Ectodermal cell (in vitro differentiated cells): Measurements from ENCODE around the gene SELENOT. TPM values are rescaled to one million over a fixed set of nuclear protein-coding genes. Genes with fewer than 3 reads are reported as not detected.

Experiments
- H3K27ac ChIP-seq: 2 replicates; pipeline ENCODE4 v1.7.0; 2013; ENCODE audit warnings: mild to moderate bottlenecking, low read depth, low read length; ENCODE audit not compliant: insufficient read depth, poor library complexity, severe bottlenecking
- H3K27me3 ChIP-seq: 2 replicates; pipeline ENCODE4 v1.7.0; 2013; ENCODE audit warnings: mild to moderate bottlenecking, low read length; ENCODE audit not compliant: insufficient read depth, control insufficient read depth, poor library complexity, severe bottlenecking
- H3K36me3 ChIP-seq: one replicate; pipeline ENCODE4 v1.7.0; 2013; ENCODE audit warnings: low read length; ENCODE audit not compliant: control insufficient read depth, insufficient read depth
- H3K4me1 ChIP-seq: one replicate; pipeline ENCODE4 v1.7.0; 2013; ENCODE audit warnings: low read length; ENCODE audit not compliant: control insufficient read depth, insufficient read depth
- H3K4me3 ChIP-seq: 2 replicates; pipeline ENCODE4 v1.7.0; 2013; ENCODE audit warnings: low read depth, low read length, control low read depth; ENCODE audit not compliant: insufficient read depth
- H3K9me3 ChIP-seq: 2 replicates; pipeline ENCODE4 v1.7.0; 2013; ENCODE audit warnings: mild to moderate bottlenecking, low read length, moderate library complexity; ENCODE audit not compliant: control insufficient read depth
- WGBS, 2 experiments: methylation state at CpG; one replicate each; pipeline ENCODE4 v1.1.7; 2013; ENCODE audit warnings: missing lambda C conversion rate in 2 of 2; 5-methylcytosine and 5-hydroxymethylcytosine counted together
- polyA plus RNA-seq, 4 experiments: library from polyadenylated mRNA; stranded (reverse); fragments of 50-300 nt; gene quantifications; one replicate each; pipeline ENCODE4 v1.2.3, GENCODE V29; 2013

SELENOT gene, protein sequence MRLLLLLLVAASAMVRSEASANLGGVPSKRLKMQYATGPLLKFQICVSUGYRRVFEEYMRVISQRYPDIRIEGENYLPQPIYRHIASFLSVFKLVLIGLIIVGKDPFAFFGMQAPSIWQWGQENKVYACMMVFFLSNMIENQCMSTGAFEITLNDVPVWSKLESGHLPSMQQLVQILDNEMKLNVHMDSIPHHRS
- 59.6 TPM for polyA plus RNA-seq (2013, experiment 1 of 4)
- polyA plus RNA-seq (2013, experiment 2 of 4): 60.4 TPM
- 77.6 TPM for polyA plus RNA-seq (2013, experiment 3 of 4)
- 87.6 TPM for polyA plus RNA-seq (2013, experiment 4 of 4)

GRCh38 chr3:150603153-150603979, at the start of gene SELENOT:
TSS of gene SELENOT (plus strand) at chr3:150603321. CDS start at chr3:150603363, 42 bp downstream.
- 0% methylated on average over 69 of the region's 69 CpGs for WGBS, 2 experiments
- no peaks in the 10 kb centered on the region for H3K9me3 ChIP-seq
- H3K27ac ChIP-seq: peak within 1 kb of the TSS; percentile 79
- peak within 1 kb of the TSS; percentile 79 for H3K4me3 ChIP-seq
- H3K36me3 ChIP-seq: no peaks in the 10 kb centered on the region
- peaks cover 11% of the 10 kb centered on the region for H3K4me1 ChIP-seq
- H3K27me3 ChIP-seq: no peaks in the 10 kb centered on the region

- Histone ChIP-seq H3K9me3 (no peaks in the 10 kb centered on the region), H3K36me3 (peaks cover 11% of the 10 kb centered on the region), H3K4me1 (no peaks in the 10 kb centered on the region), H3K4me3 (no peak overlapping the region), H3K27me3 (no peaks in the 10 kb centered on the region), H3K27ac (no peak overlapping the region)
- WGBS, 2 experiments: 98 to 99% methylated on average over 4 of the region's 4 CpGs
These were observed 47.2 kb upstream of the SELENOT start for GRCh38 chr3:150555859-150556436.

GRCh38 chr3:150556792-150557191, 46.3 kb upstream of the SELENOT start:
- Histone ChIP-seq H3K9me3 (no peaks in the 10 kb centered on the region), H3K27ac (no peak overlapping the region), H3K36me3 (peaks cover 11% of the 10 kb centered on the region), H3K4me1 (no peaks in the 10 kb centered on the region), H3K4me3 (no peak overlapping the region), H3K27me3 (no peaks in the 10 kb centered on the region)
- WGBS, 2 experiments: 91 to 100% methylated on average over 1 of the region's 2 CpGs

DNA sequence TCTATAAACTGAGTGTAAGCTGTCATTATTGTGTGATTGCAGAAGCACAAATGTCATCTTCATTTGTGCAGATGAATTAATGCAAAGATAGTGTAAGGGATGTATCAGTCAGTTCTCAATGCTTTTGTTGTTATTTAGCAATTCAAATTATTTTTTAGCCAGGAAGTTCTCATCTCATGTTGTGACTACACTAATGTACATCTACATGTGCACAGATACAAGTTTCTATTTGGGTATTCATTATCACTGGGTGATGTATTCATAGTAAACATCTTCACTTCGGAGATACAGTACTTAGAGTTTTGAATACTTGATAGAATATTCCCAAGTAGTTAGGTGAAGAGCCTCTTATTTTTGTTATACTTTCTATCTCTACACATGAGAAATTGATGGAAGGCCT, 45.4 kb upstream of the SELENOT start:
- Histone ChIP-seq H3K4me3 (no peak overlapping the region), H3K27me3 (no peaks in the 10 kb centered on the region), H3K36me3 (peaks cover 7% of the 10 kb centered on the region), H3K9me3 (no peaks in the 10 kb centered on the region), H3K27ac (no peak overlapping the region), H3K4me1 (no peaks in the 10 kb centered on the region)
- WGBS, 2 experiments: 88 to 100% methylated on average over 1 of the region's 1 CpG

GRCh38 chr3:150564243-150564642, 38.9 kb upstream of the SELENOT start:
- Histone ChIP-seq H3K36me3 (peaks cover 6% of the 10 kb centered on the region), H3K4me1 (no peaks in the 10 kb centered on the region), H3K27me3 (no peaks in the 10 kb centered on the region), H3K9me3 (no peaks in the 10 kb centered on the region), H3K4me3 (no peak overlapping the region), H3K27ac (no peak overlapping the region)
- WGBS, 2 experiments: no CpG with 5 or more reads among the region's 2 CpGs

- 93 to 100% methylated on average over 1 of the region's 1 CpG for WGBS, 2 experiments
- Histone ChIP-seq H3K4me3 (no peak overlapping the region), H3K27ac (no peak overlapping the region), H3K9me3 (no peaks in the 10 kb centered on the region), H3K27me3 (no peaks in the 10 kb centered on the region), H3K36me3 (peaks cover 12% of the 10 kb centered on the region), H3K4me1 (no peaks in the 10 kb centered on the region)
These were observed 35.8 kb upstream of the SELENOT start for GRCh38 chr3:150567328-150567727.

DNA sequence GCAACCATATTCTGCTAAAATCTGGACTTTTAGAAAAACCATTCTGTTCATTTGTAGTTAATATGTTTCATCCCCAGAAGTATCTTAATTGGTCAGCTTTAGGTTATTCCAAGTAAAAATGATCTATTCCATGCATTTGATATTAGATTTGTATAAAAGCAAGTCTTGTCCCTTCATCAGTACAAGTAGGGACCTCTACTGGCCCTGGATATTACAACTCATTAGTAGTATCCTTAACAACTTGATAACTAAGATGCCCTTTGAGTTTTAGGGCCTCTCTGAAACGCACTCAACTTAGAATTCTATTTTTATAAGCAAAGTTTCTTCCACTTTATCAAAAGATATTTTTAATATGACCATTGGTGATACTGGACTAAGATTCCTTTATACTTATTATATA, 25.3 kb upstream of the SELENOT start:
- WGBS, 2 experiments: 100% methylated on average over 1 of the region's 1 CpG
- Histone ChIP-seq H3K9me3 (no peaks in the 10 kb centered on the region), H3K4me1 (no peaks in the 10 kb centered on the region), H3K4me3 (no peak overlapping the region), H3K27ac (no peak overlapping the region), H3K36me3 (peaks cover 16% of the 10 kb centered on the region), H3K27me3 (no peaks in the 10 kb centered on the region)

GRCh38 chr3:150581174-150581573, 21.9 kb upstream of the SELENOT start:
- peaks cover 17% of the 10 kb centered on the region for H3K36me3 ChIP-seq
- no peaks in the 10 kb centered on the region for H3K4me1 ChIP-seq
- H3K27me3 ChIP-seq: no peaks in the 10 kb centered on the region
- no peak overlapping the region for H3K4me3 ChIP-seq
- H3K27ac ChIP-seq: no peak overlapping the region
- H3K9me3 ChIP-seq: no peaks in the 10 kb centered on the region

DNA sequence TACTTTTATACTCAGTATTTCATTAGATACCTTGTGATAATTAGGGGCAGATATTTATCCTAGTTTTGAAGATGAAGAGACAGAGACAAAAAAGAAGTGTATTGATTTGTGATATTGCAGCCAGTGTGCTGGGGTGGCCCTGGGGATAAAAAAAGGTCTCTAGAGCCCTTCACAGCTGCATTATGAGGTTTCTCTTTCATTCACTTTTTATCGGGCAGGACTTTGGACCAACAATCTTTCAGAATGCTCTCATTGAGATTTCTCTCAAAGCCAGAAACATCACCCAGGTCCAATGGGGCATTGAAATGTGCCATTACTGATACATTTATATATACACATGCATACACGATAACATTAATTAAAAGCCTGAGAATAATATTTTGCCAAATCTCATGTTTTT, 20.5 kb upstream of the SELENOT start:
- Histone ChIP-seq H3K36me3 (peaks cover 10% of the 10 kb centered on the region), H3K4me3 (no peak overlapping the region), H3K4me1 (no peaks in the 10 kb centered on the region), H3K9me3 (no peaks in the 10 kb centered on the region), H3K27ac (no peak overlapping the region), H3K27me3 (no peaks in the 10 kb centered on the region)
- 88 to 90% methylated on average over 2 of the region's 2 CpGs for WGBS, 2 experiments

- H3K4me1 ChIP-seq: no peaks in the 10 kb centered on the region
- H3K27ac ChIP-seq: no peak overlapping the region
- no peaks in the 10 kb centered on the region for H3K9me3 ChIP-seq
- H3K36me3 ChIP-seq: peaks cover 10% of the 10 kb centered on the region
- H3K4me3 ChIP-seq: no peak overlapping the region
- no peaks in the 10 kb centered on the region for H3K27me3 ChIP-seq
- WGBS, 2 experiments: 91 to 95% methylated on average over 1 of the region's 1 CpG
These were observed 20.1 kb upstream of the SELENOT start for GRCh38 chr3:150583028-150583427.
